DOHH2 (cell line): ENCODE data around the gene NRXN3.

Experiments used
- H3F3A ChIP-seq: fragments of 200-600 bp; sonication (generic), shearing (Covaris generic); 2 replicates; pipeline ENCODE4 v1.6.0; 2016; ENCODE audit warnings: antibody characterized with exemption, mild to moderate bottlenecking; ENCODE audit not compliant: control insufficient read depth, insufficient read depth
- H3K27ac ChIP-seq: fragments of 200-600 bp; sonication (generic); 2 replicates; pipeline ENCODE4 v1.5.1; 2014; ENCODE audit warnings: low read depth, mild to moderate bottlenecking, low read length, moderate library complexity
- H3K27me3 ChIP-seq: fragments of 200-600 bp; sonication (generic); 2 replicates; pipeline ENCODE4 v1.6.1; 2014; ENCODE audit warnings: mild to moderate bottlenecking, low read length, mixed read lengths; ENCODE audit not compliant: control insufficient read depth
- H3K36me3 ChIP-seq: fragments of 200-600 bp; sonication (generic); 2 replicates; pipeline ENCODE4 v1.6.1; 2014; ENCODE audit warnings: mild to moderate bottlenecking, low read length, moderate library complexity, mixed read lengths; ENCODE audit not compliant: control insufficient read depth
- H3K4me1 ChIP-seq: fragments of 200-600 bp; sonication (generic); 2 replicates; pipeline ENCODE4 v1.6.1; 2014; ENCODE audit warnings: mild to moderate bottlenecking, low read length, mixed read lengths; ENCODE audit not compliant: control insufficient read depth
- H3K4me2 ChIP-seq: fragments of 200-600 bp; sonication (generic); 2 replicates; pipeline ENCODE4 v1.6.0; 2014; ENCODE audit warnings: mild to moderate bottlenecking, low read length, moderate library complexity
- H3K4me3 ChIP-seq: fragments of 200-600 bp; sonication (generic); 2 replicates; pipeline ENCODE4 v1.5.1; 2014; ENCODE audit warnings: mild to moderate bottlenecking, low read length, mixed read lengths
- H3K79me2 ChIP-seq: fragments of 200-600 bp; sonication (generic); 2 replicates; pipeline ENCODE4 v1.6.1; 2014; ENCODE audit warnings: mild to moderate bottlenecking, low read length, mixed read lengths; ENCODE audit not compliant: control insufficient read depth
- H3K9me2 ChIP-seq: fragments of 200-600 bp; sonication (generic); replicated peaks from 2 replicates; pipeline ENCODE4 v1.6.1; 2014; ENCODE audit warnings: mild to moderate bottlenecking, low read length, mixed read lengths; ENCODE audit not compliant: control insufficient read depth
- H3K9me3 ChIP-seq: fragments of 200-600 bp; sonication (generic); 2 replicates; pipeline ENCODE4 v1.6.1; 2014; ENCODE audit warnings: antibody characterized with exemption, low read length, mixed read lengths; ENCODE audit not compliant: control insufficient read depth, insufficient read depth
- H4K20me1 ChIP-seq: fragments of 200-600 bp; sonication (generic); 2 replicates; pipeline ENCODE4 v1.6.0; 2014; ENCODE audit warnings: low read depth, mild to moderate bottlenecking, antibody characterized with exemption, low read length, moderate library complexity; ENCODE audit not compliant: control insufficient read depth, insufficient read depth
- EZH2phosphoT487 ChIP-seq: fragments of 200-600 bp; sonication (generic); IDR thresholded peaks from 2 replicates; pipeline ENCODE4 v1.6.1; 2017; ENCODE audit warnings: borderline replicate concordance, mild to moderate bottlenecking, antibody characterized with exemption, low read length, moderate library complexity, mixed read lengths
- TF ChIP-seq, protein P1 (sequence below): fragments of 200-600 bp; sonication (generic); IDR thresholded peaks from one replicate; pipeline ENCODE4 v1.5.1; 2014; ENCODE audit warnings: antibody characterized with exemption, mild to moderate bottlenecking, low read depth, low read length; ENCODE audit not compliant: poor library complexity, severe bottlenecking

Gene NRXN3

DNA sequence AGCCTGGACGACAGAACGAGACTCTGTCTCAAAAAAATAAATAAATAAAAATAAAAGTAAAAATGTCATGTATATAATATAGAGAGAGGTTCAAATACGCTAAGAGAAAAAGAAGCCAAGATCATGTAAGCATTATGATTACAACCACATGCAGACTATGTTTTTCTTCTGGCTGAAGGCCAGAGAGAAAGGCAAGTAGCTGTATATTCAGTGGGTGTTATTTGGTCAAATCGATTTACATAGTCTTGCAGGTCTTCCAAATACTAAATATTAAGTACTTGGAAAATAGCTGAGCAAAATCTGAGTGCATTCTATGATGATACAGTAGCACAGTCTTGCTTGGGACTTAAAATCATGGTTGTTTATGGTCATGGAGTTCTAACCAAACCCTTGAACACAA is 1283.1 kb downstream of the NRXN3 start:
- Histone ChIP-seq H3K27ac (no peak overlapping the region), H3K4me1 (no peaks in the 10 kb centered on the region), H3K36me3 (no peaks in the 10 kb centered on the region), H4K20me1 (no peaks in the 10 kb centered on the region), H3K9me3 (no peaks in the 10 kb centered on the region), H3K79me2 (no peaks in the 10 kb centered on the region), H3K27me3 (no peaks in the 10 kb centered on the region), H3K4me2 (no peak overlapping the region), H3K4me3 (no peak overlapping the region), H3F3A (no peaks in the 10 kb centered on the region), H3K9me2 (no peaks in the 10 kb centered on the region)
- TF ChIP-seq, protein P1, sequence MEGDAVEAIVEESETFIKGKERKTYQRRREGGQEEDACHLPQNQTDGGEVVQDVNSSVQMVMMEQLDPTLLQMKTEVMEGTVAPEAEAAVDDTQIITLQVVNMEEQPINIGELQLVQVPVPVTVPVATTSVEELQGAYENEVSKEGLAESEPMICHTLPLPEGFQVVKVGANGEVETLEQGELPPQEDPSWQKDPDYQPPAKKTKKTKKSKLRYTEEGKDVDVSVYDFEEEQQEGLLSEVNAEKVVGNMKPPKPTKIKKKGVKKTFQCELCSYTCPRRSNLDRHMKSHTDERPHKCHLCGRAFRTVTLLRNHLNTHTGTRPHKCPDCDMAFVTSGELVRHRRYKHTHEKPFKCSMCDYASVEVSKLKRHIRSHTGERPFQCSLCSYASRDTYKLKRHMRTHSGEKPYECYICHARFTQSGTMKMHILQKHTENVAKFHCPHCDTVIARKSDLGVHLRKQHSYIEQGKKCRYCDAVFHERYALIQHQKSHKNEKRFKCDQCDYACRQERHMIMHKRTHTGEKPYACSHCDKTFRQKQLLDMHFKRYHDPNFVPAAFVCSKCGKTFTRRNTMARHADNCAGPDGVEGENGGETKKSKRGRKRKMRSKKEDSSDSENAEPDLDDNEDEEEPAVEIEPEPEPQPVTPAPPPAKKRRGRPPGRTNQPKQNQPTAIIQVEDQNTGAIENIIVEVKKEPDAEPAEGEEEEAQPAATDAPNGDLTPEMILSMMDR: no peak
- TF ChIP-seq EZH2phosphoT487: no peak

DNA sequence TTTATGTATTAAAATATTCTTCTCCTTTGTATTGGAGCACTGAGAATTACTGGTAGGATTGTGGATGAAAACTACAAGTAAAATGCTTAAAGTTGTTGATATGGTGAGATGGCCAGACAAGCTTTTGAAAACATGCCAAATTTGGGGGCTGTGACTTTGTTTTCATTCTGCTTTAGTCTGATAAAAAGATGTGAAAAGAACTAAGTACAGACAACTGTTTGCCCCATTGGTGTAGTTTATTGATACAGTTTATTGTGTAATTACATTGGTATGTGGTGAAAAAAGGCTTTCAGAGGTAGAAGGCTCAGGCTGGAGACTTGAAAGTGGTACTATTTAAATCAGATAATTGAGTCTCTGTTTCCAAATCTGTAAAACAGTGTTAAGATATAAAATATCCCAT is 1294.3 kb downstream of the NRXN3 start:
- Histone ChIP-seq H3K4me2 (no peak overlapping the region), H3K9me3 (no peaks in the 10 kb centered on the region), H3K36me3 (no peaks in the 10 kb centered on the region), H3K9me2 (no peaks in the 10 kb centered on the region), H4K20me1 (no peaks in the 10 kb centered on the region), H3K27me3 (no peaks in the 10 kb centered on the region), H3K4me3 (no peak overlapping the region), H3K4me1 (no peaks in the 10 kb centered on the region), H3K27ac (no peak overlapping the region), H3F3A (no peaks in the 10 kb centered on the region), H3K79me2 (no peaks in the 10 kb centered on the region)
- TF ChIP-seq, protein P1: no peak
- no peak for TF ChIP-seq EZH2phosphoT487

DNA sequence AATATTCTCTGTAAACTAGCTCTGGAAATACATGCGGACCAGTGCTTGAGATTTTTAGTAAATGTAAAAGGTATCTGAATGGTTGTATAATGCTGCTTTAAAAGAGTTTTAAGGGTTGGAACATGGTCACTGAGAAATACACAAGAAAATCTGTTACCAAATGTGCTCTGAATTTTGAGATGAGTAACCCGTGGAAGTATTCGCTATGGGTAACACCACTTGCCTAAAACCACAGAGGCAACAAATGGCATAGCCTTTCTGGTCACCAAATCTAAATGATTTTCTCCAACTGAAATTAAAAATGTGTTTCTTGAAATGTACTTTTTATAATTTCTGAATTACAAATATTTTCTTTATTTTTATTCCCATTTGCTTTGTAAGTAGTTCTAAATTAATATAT is 1295.5 kb downstream of the NRXN3 start:
- no peaks in the 10 kb centered on the region for H3F3A ChIP-seq
- H3K79me2 ChIP-seq: no peaks in the 10 kb centered on the region
- no peak overlapping the region for H3K4me2 ChIP-seq
- no peaks in the 10 kb centered on the region for H3K4me1 ChIP-seq
- H3K27me3 ChIP-seq: no peaks in the 10 kb centered on the region
- no peaks in the 10 kb centered on the region for H3K36me3 ChIP-seq
- H3K4me3 ChIP-seq: no peak overlapping the region
- TF ChIP-seq, protein P1: no peak
- TF ChIP-seq EZH2phosphoT487: no peak
- H3K9me2 ChIP-seq: no peaks in the 10 kb centered on the region
- H3K9me3 ChIP-seq: no peaks in the 10 kb centered on the region
- no peaks in the 10 kb centered on the region for H4K20me1 ChIP-seq
- no peak overlapping the region for H3K27ac ChIP-seq

DNA sequence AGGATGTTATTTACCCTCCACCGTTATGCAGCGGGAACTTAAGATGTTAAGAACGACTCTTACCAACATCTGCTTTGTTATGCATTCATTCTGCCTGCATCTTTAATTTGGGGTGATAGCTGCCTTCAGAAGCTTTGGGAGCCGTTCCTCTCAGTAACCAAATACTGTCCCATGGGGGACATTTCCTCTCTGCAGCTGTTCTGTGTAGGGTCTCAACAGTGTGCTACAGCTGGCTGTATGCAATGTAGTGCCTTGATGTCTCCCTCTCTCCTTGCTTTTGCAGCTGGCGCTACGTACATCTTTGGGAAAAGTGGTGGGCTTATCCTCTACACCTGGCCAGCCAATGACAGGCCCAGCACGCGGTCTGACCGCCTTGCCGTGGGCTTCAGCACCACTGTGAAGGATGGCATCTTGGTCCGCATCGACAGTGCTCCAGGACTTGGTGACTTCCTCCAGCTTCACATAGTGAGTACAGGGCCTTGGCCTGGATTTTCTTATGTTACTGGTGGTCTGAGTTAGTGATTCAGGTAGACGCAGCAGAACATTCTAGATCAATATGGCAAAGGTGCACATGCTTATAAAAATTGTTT is 1296.9 kb downstream of the NRXN3 start:
- Histone ChIP-seq H3K36me3 (no peaks in the 10 kb centered on the region), H3K4me2 (no peak overlapping the region), H3F3A (no peaks in the 10 kb centered on the region), H3K4me3 (no peak overlapping the region), H4K20me1 (no peaks in the 10 kb centered on the region), H3K27me3 (no peaks in the 10 kb centered on the region), H3K4me1 (no peaks in the 10 kb centered on the region), H3K27ac (no peak overlapping the region), H3K9me2 (no peaks in the 10 kb centered on the region), H3K79me2 (no peaks in the 10 kb centered on the region), H3K9me3 (no peaks in the 10 kb centered on the region)
- no peak for TF ChIP-seq EZH2phosphoT487
- TF ChIP-seq, protein P1: no peak
